SIG-M5 treated with dmso at 0.1 percent for 504 hours (cell line): ENCODE results near the gene CCDC71L.

Experiments
- DNase-seq: peaks from one replicate; lab custom pipeline; 2025; ENCODE audit not compliant: unreplicated experiment; lab: John Stamatoyannopoulos, UW

The CCDC71L gene

DNA sequence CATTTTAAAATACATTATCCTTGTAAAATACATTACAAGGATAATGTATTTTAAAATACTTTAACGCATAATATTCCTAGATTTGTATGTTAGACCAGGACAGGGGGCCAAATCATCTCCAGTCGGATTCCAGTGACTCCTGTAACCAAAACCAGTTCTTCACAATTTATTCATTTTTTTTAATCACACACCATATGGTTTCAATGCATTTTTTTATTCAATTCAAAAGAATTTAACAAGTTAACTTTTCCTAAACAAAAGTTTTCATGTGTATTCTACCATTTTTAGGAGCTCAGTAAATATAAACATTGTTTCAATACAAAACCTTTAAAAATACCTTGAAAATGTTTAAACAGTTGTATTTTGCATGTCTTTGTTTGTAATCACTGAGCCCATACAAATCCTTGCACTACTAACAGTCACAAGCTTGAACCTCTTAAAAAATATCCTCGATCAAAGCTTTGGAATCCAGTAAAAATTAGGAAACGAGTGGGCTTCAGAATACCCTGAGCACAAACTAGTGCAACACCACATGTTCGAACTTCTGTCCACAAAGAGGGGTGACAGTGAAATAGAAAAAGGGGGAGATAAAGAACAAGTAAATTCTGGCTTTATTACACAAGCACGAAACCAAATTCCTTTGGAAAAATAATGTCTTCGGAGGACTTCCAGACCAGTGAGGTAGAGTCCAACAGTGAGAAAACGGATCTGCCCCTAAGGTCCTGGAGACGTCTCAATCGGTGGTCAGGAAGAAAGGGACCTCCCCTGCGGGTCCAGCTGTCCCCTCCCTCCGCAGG lies 1.6 kb downstream of the CCDC71L start:
- DNase-seq = no peak

DNA sequence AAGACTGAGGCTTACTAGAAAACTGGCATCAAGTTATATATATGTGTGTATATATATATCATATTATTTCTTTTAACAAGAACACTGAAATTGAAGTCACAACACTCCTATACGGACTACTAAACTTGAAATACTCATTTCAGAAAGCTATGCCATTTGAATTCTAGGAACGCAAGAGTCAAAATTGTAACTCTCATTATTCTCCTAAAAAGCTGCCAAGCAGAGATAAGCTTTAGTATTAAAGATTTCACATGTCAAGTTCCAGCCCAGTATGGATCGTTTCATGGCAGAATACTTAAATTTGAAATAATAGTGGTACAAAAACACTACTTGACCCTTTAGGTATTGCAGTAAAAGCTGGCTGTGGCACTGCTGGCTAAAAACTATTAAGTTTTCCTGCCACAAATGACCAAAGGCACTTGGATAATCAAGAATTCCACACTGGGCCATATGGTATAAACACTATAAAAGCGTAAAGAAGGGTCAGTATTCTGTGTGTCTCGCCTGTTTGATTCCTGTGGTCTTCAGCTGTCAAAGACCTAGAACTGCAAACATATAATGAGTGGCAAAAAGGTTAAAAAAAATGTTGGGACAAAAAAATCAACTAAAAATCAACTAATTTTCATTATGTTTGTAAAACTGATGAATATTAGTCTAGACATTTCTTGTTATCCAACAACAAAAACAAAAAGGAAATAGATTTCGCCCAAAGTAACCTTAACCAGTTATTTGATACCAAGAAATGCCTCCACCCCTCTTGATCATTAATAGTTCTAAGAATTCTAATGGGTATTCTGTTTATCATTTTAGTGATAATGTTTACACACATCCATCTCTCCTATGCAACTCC lies 2.4 kb downstream of the CCDC71L start:
- DNase-seq = no peak

DNA sequence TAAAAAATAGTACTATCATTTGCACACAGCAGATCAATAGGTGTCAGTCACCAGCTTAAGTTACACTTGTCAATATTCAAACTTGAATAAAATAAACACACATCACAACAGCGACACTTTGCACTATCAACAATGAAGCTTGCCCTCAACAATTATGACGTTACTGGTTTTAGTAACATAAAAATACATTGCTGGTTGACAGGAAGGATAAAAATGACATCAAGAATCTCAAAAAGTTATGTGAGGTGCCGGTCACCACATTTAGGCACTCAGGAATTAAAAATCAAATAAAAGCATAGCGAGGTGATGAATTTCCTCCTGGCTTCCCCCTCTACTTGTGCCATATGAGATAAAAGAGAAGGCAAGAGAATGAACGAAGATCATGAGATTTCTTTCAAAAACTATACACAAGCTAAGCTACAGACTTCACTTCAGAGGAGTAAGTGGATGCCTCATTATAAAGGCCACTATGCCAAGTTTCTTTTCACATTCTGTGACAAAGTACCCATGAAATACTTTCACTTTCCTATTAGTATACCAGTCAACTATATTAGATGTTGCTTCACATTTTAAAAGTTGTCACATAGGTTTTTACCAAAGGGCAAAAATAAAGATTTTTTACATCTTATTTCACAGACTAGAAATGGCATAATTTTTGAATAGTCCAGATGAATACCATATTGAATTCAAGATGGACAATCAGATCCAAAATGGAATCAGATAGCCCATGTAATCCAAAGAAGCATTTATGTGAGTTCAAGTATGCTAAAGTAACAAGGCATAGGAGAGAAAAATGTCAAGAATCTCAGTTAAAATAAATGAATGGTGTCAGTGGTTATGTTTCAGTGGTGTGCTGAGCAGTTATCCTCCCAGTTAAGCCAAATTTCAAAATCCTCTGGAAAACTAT lies 3.6 kb downstream of the CCDC71L start:
- no peak for DNase-seq

DNA sequence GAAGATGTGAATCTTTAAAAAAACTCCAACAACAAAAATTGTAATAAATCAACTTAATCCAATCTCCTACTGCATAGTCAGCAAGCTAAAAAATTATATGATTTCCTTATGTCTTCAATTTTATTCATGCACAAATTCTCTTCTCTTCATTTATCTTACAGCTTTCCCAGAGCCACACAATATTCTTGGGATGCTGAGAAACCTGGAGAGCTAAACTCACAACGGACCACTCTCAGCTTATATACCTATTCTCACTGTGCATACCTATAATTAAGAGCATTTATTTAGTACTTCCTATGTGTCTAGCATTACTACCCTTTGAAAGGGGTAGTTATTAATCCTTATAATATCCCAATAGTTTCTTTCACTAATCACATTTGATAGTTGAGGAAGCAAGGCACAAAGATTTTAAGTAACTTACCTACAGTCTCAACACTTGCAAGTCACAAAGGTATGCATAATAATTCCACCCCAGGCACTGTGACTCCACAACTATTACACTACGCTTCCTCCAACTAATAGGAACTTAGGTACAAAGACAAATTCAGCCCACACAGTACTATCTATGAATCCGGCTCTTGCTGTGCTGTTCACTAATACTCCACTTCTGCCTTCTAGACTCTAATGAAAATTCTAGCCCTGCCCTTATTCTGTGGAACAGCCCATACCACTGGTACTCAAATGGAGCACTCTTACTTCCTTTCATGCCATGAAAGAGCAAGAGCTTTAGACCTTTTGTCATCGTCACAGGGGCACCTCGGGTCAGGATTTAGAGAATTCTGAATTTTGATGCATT lies 5.1 kb downstream of the CCDC71L start:
- DNase-seq = no peak

DNA sequence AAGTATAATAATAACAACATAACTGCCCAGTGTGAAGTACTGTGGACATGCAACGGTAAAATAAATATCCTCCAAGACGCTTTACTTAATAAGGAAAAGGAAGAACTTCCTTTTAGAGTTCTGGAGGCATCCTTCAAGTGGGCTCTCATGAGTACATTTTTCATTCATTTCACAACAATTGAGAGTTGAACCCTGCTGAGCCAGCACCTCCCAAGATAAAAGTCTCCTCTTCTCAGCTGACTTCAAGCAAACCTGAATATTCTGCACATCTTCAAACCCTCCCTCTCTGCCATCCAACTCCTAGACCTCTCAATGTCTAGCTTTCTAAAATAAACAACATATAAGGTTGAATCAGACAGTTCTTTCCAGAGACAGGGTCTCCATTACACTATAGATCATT lies 7.5 kb downstream of the CCDC71L start:
- DNase-seq = no peak

DNA sequence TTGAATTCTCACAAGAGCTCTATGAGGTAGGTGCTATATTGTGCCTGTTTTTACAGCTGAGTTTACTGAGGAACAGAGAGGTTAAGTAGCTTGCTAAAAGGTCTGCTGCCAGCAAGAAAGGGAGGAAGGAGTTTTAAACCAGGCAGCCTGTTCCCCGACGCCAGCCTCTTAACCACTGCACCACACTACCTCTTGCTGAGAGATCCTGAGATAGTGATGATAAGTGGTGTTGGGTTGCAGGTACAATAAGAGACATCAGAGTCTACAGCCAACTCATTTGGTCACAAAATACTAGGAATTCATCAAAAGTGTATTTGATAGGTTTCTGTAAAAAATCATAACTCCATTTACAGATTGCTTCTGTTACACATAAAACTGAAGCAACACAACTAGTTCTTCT lies 8.0 kb downstream of the CCDC71L start:
- DNase-seq = no peak

DNA sequence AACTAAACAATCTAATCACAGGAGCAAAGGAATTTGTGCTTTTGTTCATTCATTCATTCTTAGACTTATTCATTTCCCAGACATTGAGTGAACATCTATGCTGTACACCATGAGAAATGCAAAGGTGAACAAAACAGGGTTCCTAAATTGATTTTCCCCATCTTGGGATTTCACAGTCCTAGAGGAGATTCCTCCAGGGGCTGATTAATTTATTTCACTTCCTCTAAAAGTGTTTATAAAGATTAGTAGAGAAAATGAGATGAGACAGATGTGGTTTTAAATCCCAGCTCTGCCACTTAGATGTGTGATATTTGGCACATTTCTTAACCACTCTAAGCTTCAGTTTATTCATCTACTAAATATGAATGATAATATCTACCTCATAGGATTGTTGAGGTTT lies 8.9 kb downstream of the CCDC71L start:
- DNase-seq = no peak

DNA sequence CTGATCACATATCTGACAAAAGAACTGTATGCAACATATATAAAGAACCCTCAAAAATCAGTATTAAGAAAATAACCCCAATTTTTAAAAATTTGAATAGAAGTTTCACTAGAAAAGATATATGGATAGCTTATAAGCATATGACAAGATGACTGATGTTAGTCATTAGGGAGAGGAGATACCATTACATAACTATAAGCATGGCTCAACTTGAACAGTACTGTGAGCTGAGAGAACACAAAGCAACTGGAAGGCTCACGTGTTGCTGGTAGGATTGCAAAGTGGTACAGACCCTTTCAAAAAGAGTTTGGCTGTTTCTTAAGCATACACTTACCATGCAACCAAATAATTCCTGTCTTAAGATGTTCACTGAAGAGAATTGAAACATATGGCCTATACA lies 14.7 kb downstream of the CCDC71L start:
- DNase-seq = no peak

DNA sequence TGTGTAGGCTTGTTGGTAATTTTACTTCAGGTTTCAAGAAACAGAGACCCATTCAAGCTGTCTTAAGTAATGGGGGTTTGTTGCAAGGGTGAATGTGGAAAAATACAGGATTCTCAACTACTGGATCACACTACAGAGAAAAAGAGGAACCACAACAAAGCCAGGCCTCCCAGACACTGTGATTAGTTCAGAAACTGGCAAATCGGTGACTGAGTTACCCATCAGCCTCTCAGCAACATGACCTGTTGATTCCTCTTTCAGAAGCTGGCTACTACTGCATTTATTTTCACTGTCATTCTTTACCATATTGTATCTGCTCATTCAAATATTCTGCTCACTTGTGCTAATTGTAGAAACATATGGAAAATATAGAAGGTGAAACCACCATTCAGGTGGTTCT lies 16.0 kb downstream of the CCDC71L start:
- DNase-seq = peak; percentile 67

DNA sequence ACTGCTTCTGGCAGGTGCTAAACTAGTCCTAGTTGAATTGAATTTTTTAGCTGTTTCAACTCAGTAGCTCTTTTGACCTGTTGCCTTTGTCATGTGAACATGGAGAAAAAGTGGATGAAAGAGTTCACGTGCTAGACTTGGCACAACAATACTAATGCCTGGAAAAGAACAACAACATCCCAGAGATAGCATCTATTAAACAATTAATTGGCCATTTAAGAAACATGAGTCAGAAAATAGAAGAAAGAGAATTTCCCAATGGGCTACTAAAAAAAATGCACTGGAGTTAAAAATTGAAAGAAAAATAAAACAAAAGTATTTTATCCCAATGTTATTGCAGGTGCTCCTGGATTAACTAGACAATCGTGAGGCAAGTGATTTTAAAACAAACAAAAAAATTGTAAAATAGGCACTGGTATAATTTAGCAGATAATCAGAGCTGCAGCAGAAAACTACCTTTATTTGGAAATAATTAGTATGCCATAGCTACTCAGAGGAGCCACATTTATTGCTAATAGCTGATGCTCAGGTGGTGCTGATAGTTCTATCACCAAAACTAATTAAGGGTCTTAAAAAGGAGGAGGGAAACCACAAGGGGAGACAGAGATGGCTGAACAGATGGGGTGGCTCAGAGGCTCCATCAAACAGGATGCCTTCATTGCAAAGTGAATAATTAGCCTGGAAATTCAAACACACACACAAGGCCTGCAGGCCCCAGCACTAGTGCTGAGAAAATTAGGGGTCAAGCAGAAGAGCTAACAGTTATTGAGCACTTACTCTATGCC lies 17.6 kb downstream of the CCDC71L start:
- no peak for DNase-seq

DNA sequence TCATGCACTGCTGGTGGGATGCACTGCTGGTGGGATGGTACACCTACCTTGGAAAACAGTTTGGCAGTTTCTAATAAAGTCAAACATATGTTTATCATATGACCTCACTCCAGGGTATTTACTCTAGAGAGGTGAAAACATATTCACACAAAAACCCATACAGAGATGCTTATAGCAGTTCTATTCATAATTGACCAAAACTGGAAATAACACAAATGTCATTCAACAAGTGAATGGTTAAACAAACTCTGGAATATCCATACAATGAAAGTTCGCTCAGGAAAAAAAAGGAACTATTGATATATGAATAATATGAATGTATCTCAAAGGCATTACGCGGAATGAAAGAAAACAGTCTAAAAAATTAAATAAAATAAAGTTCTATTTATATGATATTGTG lies 19.5 kb downstream of the CCDC71L start:
- DNase-seq = no peak

DNA sequence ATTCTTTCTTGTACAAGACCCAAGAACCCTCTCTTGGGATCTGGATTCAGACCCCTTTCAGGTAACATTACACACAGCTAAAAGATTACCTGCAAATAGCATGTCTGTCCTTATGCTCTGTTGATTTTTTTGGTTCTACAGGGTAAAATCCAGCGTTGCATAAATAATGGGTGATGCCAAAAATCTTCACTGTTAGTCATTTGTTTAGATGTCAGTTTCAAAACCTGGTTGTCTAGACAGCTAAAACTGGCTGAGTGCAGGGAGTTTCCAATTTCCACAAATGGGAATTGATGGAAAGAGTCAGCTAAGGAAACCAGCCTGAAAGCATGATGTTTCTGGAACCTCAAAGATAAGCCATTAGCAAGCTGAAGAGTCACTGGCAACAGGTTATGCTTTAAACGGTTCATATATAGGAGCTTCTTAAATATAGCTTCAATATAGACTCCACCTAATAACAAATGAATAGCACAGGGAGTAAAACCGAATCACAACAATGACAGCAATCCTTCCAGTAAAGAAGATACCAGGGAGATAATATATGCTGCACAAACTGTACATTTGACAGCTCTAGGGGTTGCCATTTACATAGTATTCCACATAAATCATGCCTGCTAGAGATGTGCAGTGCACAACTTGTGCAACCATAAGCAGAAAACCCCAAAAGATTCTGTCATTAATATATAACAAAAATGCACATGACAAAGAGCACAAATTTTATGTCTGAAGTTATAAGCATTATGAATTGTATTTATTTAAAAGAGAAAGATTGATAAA lies 20.4 kb downstream of the CCDC71L start:
- DNase-seq = no peak

DNA sequence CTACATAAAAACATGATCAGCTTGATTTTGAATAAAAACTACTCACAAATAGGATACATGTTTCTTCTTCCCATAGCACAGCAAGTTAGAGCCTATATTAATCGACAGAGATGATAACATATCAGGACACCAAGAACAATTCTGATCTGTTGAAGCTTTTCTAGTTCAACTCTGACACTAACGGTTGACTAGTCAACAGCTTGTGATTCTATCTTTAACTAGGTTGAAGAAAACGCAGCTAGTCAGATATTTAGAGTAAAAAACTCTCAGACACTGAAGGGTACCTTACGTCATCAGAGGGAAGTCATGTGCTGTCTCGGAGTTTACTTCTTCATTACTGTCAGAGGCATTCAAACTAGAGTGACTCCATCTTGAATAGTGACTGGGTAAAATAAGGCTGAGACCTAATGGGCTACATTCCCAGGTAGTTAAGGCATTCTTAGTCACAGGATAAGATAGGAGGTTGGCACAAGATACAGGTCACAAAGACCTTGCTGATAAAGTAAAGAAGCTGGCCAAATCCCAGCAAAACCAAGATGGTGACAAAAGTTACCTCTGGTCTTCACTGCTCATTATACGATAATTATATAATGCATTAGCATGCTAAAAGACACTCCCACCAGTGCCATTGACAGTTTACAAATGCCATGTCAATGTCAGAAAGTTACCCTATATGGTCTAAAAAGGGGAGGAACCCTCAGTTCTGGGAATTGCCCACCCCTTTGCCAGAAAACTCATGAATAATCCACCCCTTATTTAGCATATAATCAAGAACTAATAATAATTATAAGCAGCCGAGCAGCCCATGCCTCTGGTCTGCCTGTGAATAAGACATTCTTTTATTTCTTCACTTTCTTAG lies 21.3 kb downstream of the CCDC71L start:
- DNase-seq = no peak

DNA sequence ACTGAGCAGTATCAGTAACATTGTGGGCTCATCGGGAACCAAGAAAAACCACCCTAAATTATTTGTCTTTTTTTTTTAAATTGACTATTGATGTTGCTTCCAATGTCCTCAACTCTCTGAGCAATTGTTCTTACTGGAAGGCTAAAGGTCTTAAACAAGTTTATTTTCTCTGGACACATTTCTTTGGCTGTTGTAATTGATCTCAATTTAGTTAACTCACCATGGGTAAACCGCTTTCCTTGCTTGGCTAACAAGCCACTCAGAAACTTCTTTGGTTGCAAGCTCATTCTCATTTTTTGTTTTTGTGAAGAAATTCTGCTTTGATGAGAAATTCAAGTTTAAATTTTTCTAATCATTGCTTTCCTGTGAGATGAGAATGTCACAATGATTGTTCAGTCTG lies 25.5 kb downstream of the CCDC71L start:
- DNase-seq = no peak

DNA sequence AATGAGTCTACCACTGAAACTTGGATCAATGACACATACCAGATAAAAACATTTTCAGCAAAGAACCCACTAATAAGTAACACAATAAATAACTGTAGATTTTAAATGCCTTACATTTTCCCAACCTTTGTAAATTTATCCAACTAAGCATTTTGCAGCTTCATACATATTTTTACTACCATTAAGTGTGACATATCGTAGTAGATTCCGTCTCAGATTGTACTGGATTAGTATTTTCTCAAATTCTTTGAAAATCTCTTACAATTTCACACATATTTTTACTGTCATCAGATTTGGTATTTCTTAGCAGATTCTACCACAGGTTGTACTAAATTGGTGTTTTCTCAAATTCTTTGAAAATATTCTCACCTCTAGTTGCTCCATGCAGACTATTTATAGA lies 26.0 kb downstream of the CCDC71L start:
- DNase-seq = no peak

DNA sequence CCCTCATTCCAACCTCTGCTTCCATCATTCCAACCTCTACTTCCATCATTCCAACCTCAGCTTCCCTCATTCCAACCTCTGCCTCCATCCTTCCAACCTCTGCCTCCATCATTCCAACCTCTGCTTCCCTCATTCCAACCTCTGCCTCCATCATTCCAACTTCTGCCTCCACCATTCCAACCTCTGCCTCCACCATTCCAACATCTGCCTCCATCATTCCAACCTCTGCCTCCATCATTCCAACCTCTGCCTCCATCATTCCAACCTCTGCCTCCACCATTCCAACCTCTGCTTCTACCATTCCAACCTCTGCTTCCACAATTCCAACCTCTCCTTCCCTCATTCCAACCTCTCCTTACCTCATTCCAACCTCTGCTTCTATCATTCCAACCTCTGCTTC lies 30.3 kb downstream of the CCDC71L start:
- no peak for DNase-seq

DNA sequence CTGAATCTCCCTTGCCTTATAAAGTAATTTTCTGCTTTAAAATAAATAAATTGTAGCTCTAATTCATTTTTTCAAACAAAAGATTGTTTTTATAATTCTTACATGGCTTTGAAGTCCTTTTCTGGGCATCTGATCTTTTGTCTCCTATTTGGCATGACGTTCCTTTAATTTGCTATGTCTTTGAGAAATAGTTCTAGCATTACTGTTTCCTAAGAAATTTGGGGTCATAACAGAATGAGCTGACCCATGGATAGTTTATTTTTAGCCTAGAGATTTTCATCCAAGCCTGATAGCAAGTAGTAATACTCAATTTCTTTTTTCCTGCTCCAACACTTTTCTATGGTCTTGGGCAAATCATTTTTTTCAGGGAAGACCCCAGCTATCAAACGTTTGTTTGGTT lies 31.4 kb downstream of the CCDC71L start:
- no peak for DNase-seq
